ENCODE data around the gene SH3GL2.

SH3GL2 gene

GRCh38 chr9:17824191-17824590 is 245.3 kb downstream of the SH3GL2 start:
- no peak for DNase-seq

GRCh38 chr9:17824616-17825264 is 245.9 kb downstream of the SH3GL2 start:
- no peak for DNase-seq

DNA sequence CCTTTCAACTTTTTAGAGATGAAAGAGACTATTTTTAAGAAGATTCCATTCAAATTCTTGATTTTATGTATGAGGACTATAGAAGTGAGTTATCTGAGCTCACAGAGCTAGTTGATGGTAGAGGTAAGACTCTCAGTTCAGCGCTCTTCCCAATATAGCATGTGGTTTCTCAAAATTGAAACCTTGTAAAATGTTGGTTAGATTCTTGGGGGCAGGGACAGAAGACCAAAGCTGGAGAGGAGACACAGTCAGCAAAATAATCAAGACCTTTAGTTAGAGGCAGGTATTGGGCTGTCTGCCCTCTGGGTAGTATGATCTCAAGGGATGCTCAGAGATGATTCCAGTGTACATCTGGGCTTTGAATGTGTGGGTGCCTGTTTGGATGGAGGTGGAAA is 246.4 kb downstream of the SH3GL2 start:
- no peak for DNase-seq

- DNase-seq, result no peak
Measured at GRCh38 chr9:17829064-17829463, 250.2 kb downstream of the SH3GL2 start.

- DNase-seq, result no peak
Measured at GRCh38 chr9:17829812-17830385, 251.0 kb downstream of the SH3GL2 start.

DNA sequence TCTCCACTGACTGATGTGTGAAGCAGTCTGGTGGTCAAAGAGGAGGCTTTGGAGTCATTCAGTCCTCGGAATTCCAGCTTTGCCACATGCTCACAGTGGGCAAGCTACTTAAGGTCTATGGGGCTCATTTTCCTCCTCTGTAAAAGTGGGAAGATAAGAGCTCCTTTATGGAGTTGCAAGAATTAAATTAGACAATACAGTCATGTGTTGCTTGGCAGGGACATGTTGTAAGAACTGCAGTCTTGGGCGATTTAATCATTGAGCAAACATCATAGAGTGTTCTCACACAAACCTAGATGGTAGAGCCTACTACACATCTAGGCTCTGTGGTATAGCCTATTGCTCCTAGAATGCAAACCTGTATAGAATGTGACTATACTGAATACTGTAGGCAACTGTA is 253.9 kb downstream of the SH3GL2 start:
- no peak for DNase-seq

GRCh38 chr9:17833846-17834245 is 255.0 kb downstream of the SH3GL2 start:
- no peak for DNase-seq

DNA sequence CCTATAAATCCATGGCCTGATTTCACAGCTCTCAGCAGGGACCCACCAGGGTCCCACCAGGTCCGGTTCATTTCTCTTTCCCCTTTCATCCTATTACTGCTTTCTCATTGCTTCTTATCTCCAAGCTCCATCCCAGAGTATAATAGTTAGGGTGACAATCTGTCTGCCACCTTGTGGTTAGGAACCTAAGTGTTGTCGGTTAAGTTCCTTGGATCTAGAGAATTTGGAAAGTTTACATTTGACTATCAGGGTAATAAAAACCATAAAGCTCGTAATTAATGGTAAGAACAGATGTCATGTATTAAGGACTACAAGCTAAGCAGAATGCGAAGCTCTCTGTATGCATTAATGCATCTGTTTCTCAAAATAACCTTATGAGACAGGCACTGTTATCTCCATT is 259.1 kb downstream of the SH3GL2 start:
- DNase-seq, result no peak

DNA sequence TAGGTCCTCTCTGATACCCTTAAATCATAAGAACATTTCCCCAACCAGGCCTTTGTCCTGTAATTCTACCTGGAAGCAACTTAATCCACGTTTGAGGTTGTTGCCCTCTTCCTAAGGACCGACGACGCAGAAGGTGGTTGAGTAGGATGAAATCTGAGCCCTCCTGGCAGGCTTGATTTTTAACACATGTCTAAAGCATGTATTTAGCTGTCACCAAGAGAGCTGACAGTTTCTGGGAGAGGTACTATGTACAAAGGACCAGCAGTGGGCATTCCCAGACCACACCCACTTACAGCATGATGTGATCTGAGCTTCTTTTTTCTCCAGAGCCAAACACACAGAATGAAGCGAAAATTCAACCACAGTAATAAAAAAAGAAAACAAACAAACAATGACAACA is 260.9 kb downstream of the SH3GL2 start:
- no peak for DNase-seq

- no peak for DNase-seq
Measured at GRCh38 chr9:17843236-17843635, 264.4 kb downstream of the SH3GL2 start.
